HG02571 (cell line): Measurements from ENCODE around the gene KDM4C.

Source experiments
- ATAC-seq: cut with Tn5 transposase; IDR thresholded peaks from one replicate; pipeline ENCODE4 v1.9.1; 2021; ENCODE audit warnings: mild to moderate bottlenecking, moderate library complexity; ENCODE audit not compliant: unreplicated experiment

KDM4C gene

GRCh38 chr9:7123743-7124142, 366.0 kb downstream of the KDM4C start:
- no peak for ATAC-seq

- no peak for ATAC-seq
Observed at GRCh38 chr9:7125231-7125630, 367.5 kb downstream of the KDM4C start.

- ATAC-seq = no peak
Observed at GRCh38 chr9:7129391-7129790, 371.6 kb downstream of the KDM4C start.

GRCh38 chr9:7130266-7130820, 372.6 kb downstream of the KDM4C start:
- no peak for ATAC-seq

- no peak for ATAC-seq
Observed at GRCh38 chr9:7132605-7133004, 374.8 kb downstream of the KDM4C start.

- no peak for ATAC-seq
Observed at GRCh38 chr9:7135735-7136134, 378.0 kb downstream of the KDM4C start.

GRCh38 chr9:7137040-7137439, 379.3 kb downstream of the KDM4C start:
- no peak for ATAC-seq

GRCh38 chr9:7137571-7137970, 379.8 kb downstream of the KDM4C start:
- no peak for ATAC-seq

- no peak for ATAC-seq
Observed at GRCh38 chr9:7139886-7140285, 382.1 kb downstream of the KDM4C start.

GRCh38 chr9:7140401-7140800, 382.6 kb downstream of the KDM4C start:
- no peak for ATAC-seq

GRCh38 chr9:7143645-7144200, 385.9 kb downstream of the KDM4C start:
- ATAC-seq = no peak

GRCh38 chr9:7144265-7145046, 386.7 kb downstream of the KDM4C start:
- no peak for ATAC-seq

- no peak for ATAC-seq
Observed at GRCh38 chr9:7145361-7146069, 387.7 kb downstream of the KDM4C start.

- no peak for ATAC-seq
Observed at GRCh38 chr9:7146582-7146981, 388.8 kb downstream of the KDM4C start.

- no peak for ATAC-seq
Observed at GRCh38 chr9:7147121-7148090, 389.6 kb downstream of the KDM4C start.

- no peak for ATAC-seq
Observed at GRCh38 chr9:7148243-7148765, 390.5 kb downstream of the KDM4C start.

GRCh38 chr9:7149258-7149657, 391.5 kb downstream of the KDM4C start:
- ATAC-seq = no peak

GRCh38 chr9:7150153-7150890, 392.5 kb downstream of the KDM4C start:
- no peak for ATAC-seq

- ATAC-seq = no peak
Observed at GRCh38 chr9:7153134-7153533, 395.4 kb downstream of the KDM4C start.

GRCh38 chr9:7153566-7153965, 395.8 kb downstream of the KDM4C start:
- ATAC-seq = no peak
